Measurements from ENCODE around the gene PHLPP1.

GRCh38 chr18:63007231-63007630 is 291.9 kb downstream of the PHLPP1 start:
- TF ChIP-seq, protein P1, sequence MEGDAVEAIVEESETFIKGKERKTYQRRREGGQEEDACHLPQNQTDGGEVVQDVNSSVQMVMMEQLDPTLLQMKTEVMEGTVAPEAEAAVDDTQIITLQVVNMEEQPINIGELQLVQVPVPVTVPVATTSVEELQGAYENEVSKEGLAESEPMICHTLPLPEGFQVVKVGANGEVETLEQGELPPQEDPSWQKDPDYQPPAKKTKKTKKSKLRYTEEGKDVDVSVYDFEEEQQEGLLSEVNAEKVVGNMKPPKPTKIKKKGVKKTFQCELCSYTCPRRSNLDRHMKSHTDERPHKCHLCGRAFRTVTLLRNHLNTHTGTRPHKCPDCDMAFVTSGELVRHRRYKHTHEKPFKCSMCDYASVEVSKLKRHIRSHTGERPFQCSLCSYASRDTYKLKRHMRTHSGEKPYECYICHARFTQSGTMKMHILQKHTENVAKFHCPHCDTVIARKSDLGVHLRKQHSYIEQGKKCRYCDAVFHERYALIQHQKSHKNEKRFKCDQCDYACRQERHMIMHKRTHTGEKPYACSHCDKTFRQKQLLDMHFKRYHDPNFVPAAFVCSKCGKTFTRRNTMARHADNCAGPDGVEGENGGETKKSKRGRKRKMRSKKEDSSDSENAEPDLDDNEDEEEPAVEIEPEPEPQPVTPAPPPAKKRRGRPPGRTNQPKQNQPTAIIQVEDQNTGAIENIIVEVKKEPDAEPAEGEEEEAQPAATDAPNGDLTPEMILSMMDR (IDR thresholded peaks at IDR 0.05; ENCODE audit: low read length) = no peak
- no peak for TF ChIP-seq EZH2 (optimal IDR thresholded peaks at IDR 0.05; ENCODE audit: low read depth, low read length)
